SK-N-MC (cell line): ENCODE data around the gene ESRP2.

Experiments
- EZH2 ChIP-seq: fragments of 200-600 bp; sonication (generic); IDR thresholded peaks from one replicate; pipeline ENCODE4 v1.6.1; 2017; ENCODE audit warnings: antibody characterized with exemption
- FOXP2 ChIP-seq: optimal IDR thresholded peaks from 2 replicates; pipeline ENCODE3; 2011; ENCODE audit warnings: mild to moderate bottlenecking, moderate library complexity; ENCODE audit not compliant: insufficient read depth; ENCODE audit errors: extremely low read length, control extremely low read depth
- POLR2AphosphoS5 ChIP-seq: IDR thresholded peaks from 2 replicates; pipeline ENCODE4 v1.6.1; 2012; ENCODE audit warnings: mild to moderate bottlenecking, low read depth, low read length, borderline replicate concordance

- TF ChIP-seq POLR2AphosphoS5 (no peak), EZH2 (no peak), FOXP2 (no peak)
Measured at GRCh38 chr16:68234188-68235107, 1.5 kb downstream of the ESRP2 start.
